HepG2 (cell line): Measurements from ENCODE around the gene FUT1. TPM values are rescaled to one million over a fixed set of nuclear protein-coding genes. Genes with fewer than 3 reads are reported as not detected.

Experiments
- AGO2 ChIP-seq: fragments of 200-400 bp; formaldehyde crosslinking; optimal IDR thresholded peaks from 2 replicates; pipeline ENCODE3; 2017; ENCODE audit warnings: mild to moderate bottlenecking, low read depth, low read length, moderate library complexity
- AKNA ChIP-seq: sonication (generic); formaldehyde crosslinking; IDR thresholded peaks from 2 replicates; pipeline ENCODE4 v1.4.0; 2020; ENCODE audit warnings: missing genetic modification reagents, borderline replicate concordance
- ETV5 ChIP-seq: IDR thresholded peaks from 2 replicates; pipeline ENCODE4 v1.6.1; 2018; ENCODE audit warnings: missing biosample characterization, missing genetic modification reagents, inconsistent platforms, borderline replicate concordance
- FOXC1 ChIP-seq: sonication (generic); formaldehyde crosslinking; IDR thresholded peaks from 2 replicates; pipeline ENCODE4 v1.8.0; 2022; ENCODE audit warnings: mild to moderate bottlenecking, missing genetic modification reagents, borderline replicate concordance
- GMEB1 ChIP-seq: sonication (generic); formaldehyde crosslinking; IDR thresholded peaks from 2 replicates; pipeline ENCODE4 v1.5.1; 2020; ENCODE audit warnings: missing genetic modification reagents, mild to moderate bottlenecking, borderline replicate concordance
- HCFC1 ChIP-seq: fragments of 150-350 bp; IDR thresholded peaks from 2 replicates; pipeline ENCODE4 v1.6.1; 2014; ENCODE audit warnings: low read depth, low read length
- HNF1B ChIP-seq: sonication (generic); formaldehyde crosslinking; IDR thresholded peaks from 2 replicates; pipeline ENCODE4 v1.5.1; 2020; ENCODE audit warnings: mild to moderate bottlenecking, moderate library complexity, missing genetic modification reagents
- HOXA3 ChIP-seq: sonication (generic); formaldehyde crosslinking; IDR thresholded peaks from 2 replicates; pipeline ENCODE4 v1.5.0; 2020; ENCODE audit warnings: missing genetic modification reagents
- PATZ1 ChIP-seq: sonication (generic); formaldehyde crosslinking; IDR thresholded peaks from 2 replicates; pipeline ENCODE4 v1.4.0; 2020; ENCODE audit warnings: missing genetic modification reagents
- THAP11 ChIP-seq: IDR thresholded peaks from 2 replicates; pipeline ENCODE4 v1.6.1; 2016; ENCODE audit warnings: missing biosample characterization, missing genetic modification reagents
- WIZ ChIP-seq: sonication (generic); formaldehyde crosslinking; IDR thresholded peaks from 2 replicates; pipeline ENCODE4 v1.5.1; 2020; ENCODE audit warnings: mild to moderate bottlenecking, missing genetic modification reagents
- ZBTB37 ChIP-seq: sonication (generic); formaldehyde crosslinking; IDR thresholded peaks from 2 replicates; pipeline ENCODE4 v1.4.0; 2020; ENCODE audit warnings: mild to moderate bottlenecking, missing genetic modification reagents
- ZBTB7A ChIP-seq: sonication (generic); formaldehyde crosslinking; IDR thresholded peaks from 2 replicates; pipeline ENCODE4 v1.8.0; 2022; ENCODE audit warnings: mild to moderate bottlenecking, missing genetic modification reagents
- ZFP36L2 ChIP-seq: sonication (generic); formaldehyde crosslinking; IDR thresholded peaks from 2 replicates; pipeline ENCODE4 v1.4.0; 2020; ENCODE audit warnings: missing genetic modification reagents
- ZNF205 ChIP-seq: IDR thresholded peaks from 2 replicates; pipeline ENCODE4 v1.6.1; 2018; ENCODE audit warnings: missing biosample characterization, missing genetic modification reagents
- ZNF251 ChIP-seq: sonication (generic); formaldehyde crosslinking; IDR thresholded peaks from 2 replicates; pipeline ENCODE4 v1.9.0; 2021; ENCODE audit warnings: mild to moderate bottlenecking, missing genetic modification reagents
- ZNF451 ChIP-seq: sonication (generic); formaldehyde crosslinking; IDR thresholded peaks from 2 replicates; pipeline ENCODE4 v1.5.0; 2020; ENCODE audit warnings: mild to moderate bottlenecking, missing genetic modification reagents
- polyA plus RNA-seq, 8 experiments: library from polyadenylated mRNA; depleted of rRNA in 3 of 8; stranded (reverse) in 7 of 8; unstranded in 1 of 8; fragments of >200 nt; fragmentation: Illumina TruSeq in 4 of 8; extraction: Trizol in 4 of 8; gene quantifications; 2 replicates each; pipeline versions ENCODE4 v1.2.1 to v1.2.3, GENCODE V29; 2011 to 2016; ENCODE audit warnings: low read depth in 4 of 8, missing spikeins in 1 of 8, mixed read lengths in 1 of 8; ENCODE audit not compliant: insufficient read depth in 1 of 8
- total RNA-seq, 5 experiments: library from RNA; depleted of rRNA; stranded (reverse); fragments of >200 nt; fragmentation: Illumina TruSeq; extraction: Trizol; gene quantifications; 2 replicates each; pipeline ENCODE4 v1.2.3, GENCODE V29; 2016; ENCODE audit warnings: low read depth in 1 of 5

The FUT1 gene
- total and polyA plus RNA-seq, 2 of the 13 experiments (the other 11 are each of a cell fraction or from before 2014, with no cell fraction given): 0.07 to 1.1 TPM

GRCh38 chr19:48715681-48716171, 36.7 kb downstream of the FUT1 start (continued):
- TF ChIP-seq HNF1B (CRISPR knock-in tag) (no peak), ZNF451 (CRISPR knock-in tag) (0 out of 2 replicates have a peak, but pooled peaks have one; percentile 6), THAP11 (CRISPR knock-in tag) (peak; percentile 14; the same call in 1 of the 2 replicates), HCFC1 (no peak), ZNF251 (CRISPR knock-in tag) (no peak), PATZ1 (CRISPR knock-in tag) (0 out of 2 replicates have a peak, but pooled peaks have one; percentile 6), ZBTB37 (CRISPR knock-in tag) (no peak), FOXC1 (CRISPR knock-in tag) (no peak), ZFP36L2 (CRISPR knock-in tag) (no peak), ETV5 (CRISPR knock-in tag) (no peak), AKNA (CRISPR knock-in tag) (no peak), AGO2 (peak; percentile 64), HOXA3 (CRISPR knock-in tag) (0 out of 2 replicates have a peak, but pooled peaks have one; percentile 8), WIZ (CRISPR knock-in tag) (peak; percentile 37; the same call in 1 of the 2 replicates), ZNF205 (CRISPR knock-in tag) (no peak), ZBTB7A (CRISPR knock-in tag) (0 out of 2 replicates have a peak, but pooled peaks have one; percentile 18), GMEB1 (CRISPR knock-in tag) (no peak)
